BJ (cell line): Measurements from ENCODE around the gene LDLR. TPM values are rescaled to one million over a fixed set of nuclear protein-coding genes. Genes with fewer than 3 reads are reported as not detected.

Source experiments
- CTCF ChIA-PET: fragments of 350-600 bp; formaldehyde crosslinking; extraction: SDS; loops from one replicate; lab custom pipeline; 2021; ENCODE audit warnings: antibody characterized with exemption, inconsistent platforms; lab: Yijun Ruan, JAX
- POLR2A ChIA-PET: fragments of 300-600 bp; sonication (Branson Sonifier 250); formaldehyde crosslinking; extraction: SDS; loops from one replicate; lab custom pipeline; 2021; ENCODE audit warnings: antibody characterized with exemption; lab: Charles Lee
- DNase-seq: peaks from one replicate; pipeline ENCODE4 v3.0.0-alpha.2; 2011; ENCODE audit warnings: low read depth
- H3K27me3 ChIP-seq: 2 replicates; pipeline ENCODE4 v1.6.0; 2011; ENCODE audit warnings: low read length; ENCODE audit not compliant: control insufficient read depth, insufficient read depth
- H3K36me3 ChIP-seq: 2 replicates; pipeline ENCODE4 v1.5.1; 2011; ENCODE audit warnings: low read length; ENCODE audit not compliant: control insufficient read depth, insufficient read depth
- H3K4me3 ChIP-seq: 2 replicates; pipeline ENCODE4 v1.5.1; 2011; ENCODE audit warnings: low read depth, mild to moderate bottlenecking, control low read depth, low read length
- CTCF ChIP-seq: IDR thresholded peaks from 2 replicates; pipeline ENCODE4 v1.5.1; 2011; ENCODE audit warnings: low read depth, mild to moderate bottlenecking, control low read depth, inconsistent platforms, low read length, moderate library complexity; ENCODE audit not compliant: insufficient read depth
- polyA plus RNA-seq: library from polyadenylated mRNA; depleted of rRNA; stranded (reverse); fragments of >200 nt; gene quantifications from 2 replicates; pipeline ENCODE4 v1.2.3, GENCODE V29; 2011

The LDLR gene
- polyA plus RNA-seq, 1 experiment, result 60.0 TPM

GRCh38 chr19:11054628-11055027, 34.6 kb upstream of the LDLR start:
- Histone ChIP-seq H3K36me3 (peaks cover 18% of the 10 kb centered on the region), H3K27me3 (no peaks in the 10 kb centered on the region), H3K4me3 (no peak overlapping the region)
- no peak for DNase-seq
- CTCF ChIA-PET, result interaction anchor here (0.9 kb wide), 1 partner anchor 19 kb away, joined by 3 read pairs; no protein-coding TSS in a partner anchor
- POLR2A ChIA-PET, result no interaction called here
- no peak for TF ChIP-seq CTCF

- no peak for TF ChIP-seq CTCF
- H3K36me3 ChIP-seq, result peaks cover 24% of the 10 kb centered on the region
- no peaks in the 10 kb centered on the region for H3K27me3 ChIP-seq
- POLR2A ChIA-PET, result no interaction called here
- H3K4me3 ChIP-seq, result no peak overlapping the region
- CTCF ChIA-PET, result no interaction called here
- DNase-seq, result no peak
Observed at GRCh38 chr19:11058246-11059030, 30.8 kb upstream of the LDLR start.

- POLR2A ChIA-PET, result no interaction called here
- TF ChIP-seq CTCF, result no peak
Observed at GRCh38 chr19:11059511-11060358, 29.5 kb upstream of the LDLR start.

GRCh38 chr19:11061952-11062351, 27.3 kb upstream of the LDLR start:
- Histone ChIP-seq H3K36me3 (peaks cover 21% of the 10 kb centered on the region), H3K27me3 (no peaks in the 10 kb centered on the region), H3K4me3 (no peak overlapping the region)
- POLR2A ChIA-PET, result no interaction called here
- DNase-seq, result no peak
- CTCF ChIA-PET, result interaction anchor here (1.2 kb wide), 1 partner anchor 27 kb away, joined by 8 read pairs; no protein-coding TSS in a partner anchor
- TF ChIP-seq CTCF, result no peak

More at GRCh38 chr19:11059511-11060358, 29.5 kb upstream of the LDLR start:
- CTCF ChIA-PET, result interaction anchor here (1.1 to 1.6 kb wide), 2 partner anchors 17 to 24 kb away, joined by 3 to 4 read pairs; no protein-coding TSS in a partner anchor
- DNase-seq, result no peak
- H3K36me3 ChIP-seq, result peaks cover 20% of the 10 kb centered on the region
- no peak overlapping the region for H3K4me3 ChIP-seq
- no peaks in the 10 kb centered on the region for H3K27me3 ChIP-seq

- Histone ChIP-seq H3K27me3 (no peaks in the 10 kb centered on the region), H3K4me3 (no peak overlapping the region), H3K36me3 (peaks cover 21% of the 10 kb centered on the region)
- DNase-seq, result no peak
- ChIA-PET CTCF (interaction anchor here (1.0 to 1.5 kb wide), 3 partner anchors 27 to 127 kb away, joined by 3 to 5 read pairs (median 3); no protein-coding TSS in a partner anchor), POLR2A (no interaction called here)
- TF ChIP-seq CTCF, result no peak
Observed at GRCh38 chr19:11063434-11063833, 25.8 kb upstream of the LDLR start.
